PFSK-1 (cell line): Measurements from ENCODE around the gene ERBB4.

Source experiments
- FOXP2 ChIP-seq: optimal IDR thresholded peaks from 2 replicates; pipeline ENCODE3; 2011; ENCODE audit warnings: borderline replicate concordance, control low read depth, inconsistent platforms; ENCODE audit not compliant: insufficient read depth; ENCODE audit errors: extremely low read length, extremely low read depth
- POLR2AphosphoS5 ChIP-seq: IDR thresholded peaks from 2 replicates; pipeline ENCODE4 v1.6.1; 2012; ENCODE audit warnings: low read depth, mild to moderate bottlenecking, control low read depth, low read length, moderate library complexity
- SIN3A ChIP-seq: IDR thresholded peaks from 2 replicates; pipeline ENCODE4 v1.6.1; 2012; ENCODE audit warnings: mild to moderate bottlenecking, low read length, moderate library complexity, borderline replicate concordance; ENCODE audit not compliant: insufficient read depth
- TAF1 ChIP-seq: IDR thresholded peaks from 2 replicates; pipeline ENCODE4 v1.6.1; 2012; ENCODE audit warnings: low read length, control low read depth, borderline replicate concordance; ENCODE audit not compliant: insufficient read depth
- TF ChIP-seq, protein P1 (sequence below), 2 experiments: IDR thresholded peaks; 2 replicates each; pipeline versions ENCODE4 v1.6.1 to v1.8.0; 2011 to 2012; ENCODE audit warnings: low read depth in 2 of 2, low read length in 2 of 2, control low read depth in 1 of 2, inconsistent platforms in 1 of 2, mild to moderate bottlenecking in 1 of 2, moderate library complexity in 1 of 2; ENCODE audit not compliant: insufficient read depth in 1 of 2

DNA sequence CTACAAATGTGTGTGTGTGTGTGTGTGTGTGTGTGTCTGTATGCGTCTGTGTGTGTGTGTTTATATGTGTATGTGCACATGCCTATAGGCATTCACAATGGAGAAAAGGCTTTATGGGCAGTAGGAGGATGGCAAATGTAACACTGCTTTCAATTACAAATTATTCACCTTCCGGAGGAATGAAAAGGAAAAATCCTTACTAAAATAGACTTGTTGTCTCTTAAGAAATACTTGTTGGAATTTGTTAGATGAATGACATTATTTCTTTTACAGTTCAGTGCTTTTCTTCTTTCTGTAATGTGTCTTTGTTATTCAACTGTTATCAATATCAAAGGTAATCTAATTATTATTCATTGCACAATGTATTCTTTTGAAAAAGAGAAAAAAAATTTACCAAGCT is 874.3 kb downstream of the ERBB4 start:
- no peak for TF ChIP-seq POLR2AphosphoS5
- no peak for TF ChIP-seq TAF1
- TF ChIP-seq, protein P1, sequence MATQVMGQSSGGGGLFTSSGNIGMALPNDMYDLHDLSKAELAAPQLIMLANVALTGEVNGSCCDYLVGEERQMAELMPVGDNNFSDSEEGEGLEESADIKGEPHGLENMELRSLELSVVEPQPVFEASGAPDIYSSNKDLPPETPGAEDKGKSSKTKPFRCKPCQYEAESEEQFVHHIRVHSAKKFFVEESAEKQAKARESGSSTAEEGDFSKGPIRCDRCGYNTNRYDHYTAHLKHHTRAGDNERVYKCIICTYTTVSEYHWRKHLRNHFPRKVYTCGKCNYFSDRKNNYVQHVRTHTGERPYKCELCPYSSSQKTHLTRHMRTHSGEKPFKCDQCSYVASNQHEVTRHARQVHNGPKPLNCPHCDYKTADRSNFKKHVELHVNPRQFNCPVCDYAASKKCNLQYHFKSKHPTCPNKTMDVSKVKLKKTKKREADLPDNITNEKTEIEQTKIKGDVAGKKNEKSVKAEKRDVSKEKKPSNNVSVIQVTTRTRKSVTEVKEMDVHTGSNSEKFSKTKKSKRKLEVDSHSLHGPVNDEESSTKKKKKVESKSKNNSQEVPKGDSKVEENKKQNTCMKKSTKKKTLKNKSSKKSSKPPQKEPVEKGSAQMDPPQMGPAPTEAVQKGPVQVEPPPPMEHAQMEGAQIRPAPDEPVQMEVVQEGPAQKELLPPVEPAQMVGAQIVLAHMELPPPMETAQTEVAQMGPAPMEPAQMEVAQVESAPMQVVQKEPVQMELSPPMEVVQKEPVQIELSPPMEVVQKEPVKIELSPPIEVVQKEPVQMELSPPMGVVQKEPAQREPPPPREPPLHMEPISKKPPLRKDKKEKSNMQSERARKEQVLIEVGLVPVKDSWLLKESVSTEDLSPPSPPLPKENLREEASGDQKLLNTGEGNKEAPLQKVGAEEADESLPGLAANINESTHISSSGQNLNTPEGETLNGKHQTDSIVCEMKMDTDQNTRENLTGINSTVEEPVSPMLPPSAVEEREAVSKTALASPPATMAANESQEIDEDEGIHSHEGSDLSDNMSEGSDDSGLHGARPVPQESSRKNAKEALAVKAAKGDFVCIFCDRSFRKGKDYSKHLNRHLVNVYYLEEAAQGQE (IDR thresholded peaks at IDR 0.05; ENCODE audit: insufficient read depth in 1 of 2, low read depth in 2 of 2, low read length in 2 of 2) = no peak
- no peak for TF ChIP-seq SIN3A
- TF ChIP-seq FOXP2 = no peak
